CD8-positive, alpha-beta memory T cell (primary cell): ENCODE results near the gene PRKCZ. TPM values are rescaled to one million over a fixed set of nuclear protein-coding genes. Genes with fewer than 3 reads are reported as not detected.

Source experiments
- CTCF ChIA-PET: fragments of 350-600 bp; sonication (Branson Sonifier 250); formaldehyde crosslinking; loops from one replicate; lab custom pipeline; 2021; ENCODE audit warnings: antibody characterized with exemption; lab: Charles Lee
- POLR2A ChIA-PET: fragments of 350-600 bp; sonication (Branson Sonifier 250); formaldehyde crosslinking; loops from one replicate; lab custom pipeline; 2021; ENCODE audit warnings: antibody characterized with exemption; lab: Charles Lee
- DNase-seq, 5 donors: peaks; one replicate each; pipeline versions ENCODE4 v3.0.0 to v3.0.0-alpha.2; 2020 to 2022; ENCODE audit warnings: mixed read lengths in 1 of 5
- H3K27ac ChIP-seq: one replicate; pipeline ENCODE4 v1.7.0; 2013; ENCODE audit warnings: low read depth, mild to moderate bottlenecking, low read length, moderate library complexity
- H3K27me3 ChIP-seq: 2 replicates; pipeline ENCODE4 v1.7.0; 2013; ENCODE audit warnings: low read length, mild to moderate bottlenecking; ENCODE audit not compliant: insufficient read depth, poor library complexity, severe bottlenecking
- H3K36me3 ChIP-seq: 2 replicates; pipeline ENCODE4 v1.7.0; 2013; ENCODE audit warnings: mild to moderate bottlenecking, low read length, moderate library complexity; ENCODE audit not compliant: insufficient read depth
- H3K4me1 ChIP-seq: 2 replicates; pipeline ENCODE4 v1.7.0; 2013; ENCODE audit warnings: mild to moderate bottlenecking, low read length, moderate library complexity; ENCODE audit not compliant: insufficient read depth
- H3K4me3 ChIP-seq: 2 replicates; pipeline ENCODE4 v1.7.0; 2013; ENCODE audit warnings: mild to moderate bottlenecking, low read length
- H3K9me3 ChIP-seq: 2 replicates; pipeline ENCODE4 v1.7.0; 2013; ENCODE audit warnings: mild to moderate bottlenecking, low read length
- H3K27ac Mint-ChIP-seq, 8 donors: one replicate each; pipeline ENCODE4 v1.8.0; 2020 to 2021; ENCODE audit warnings: mixed read lengths in 8 of 8, mild to moderate bottlenecking in 6 of 8, inconsistent platforms in 3 of 8, moderate library complexity in 3 of 8
- H3K27me3 Mint-ChIP-seq, 2 donors: one replicate each; pipeline ENCODE4 v1.8.0; 2020 to 2021; ENCODE audit warnings: mixed read lengths in 2 of 2, mild to moderate bottlenecking in 1 of 2, moderate library complexity in 1 of 2
- H3K36me3 Mint-ChIP-seq, 3 donors: one replicate each; pipeline ENCODE4 v1.8.0; 2020 to 2021; ENCODE audit warnings: mixed read lengths in 3 of 3, inconsistent platforms in 1 of 3, mild to moderate bottlenecking in 1 of 3
- H3K4me1 Mint-ChIP-seq, 3 donors: one replicate each; pipeline ENCODE4 v1.8.0; 2020 to 2021; ENCODE audit warnings: mixed read lengths in 3 of 3, inconsistent platforms in 1 of 3, mild to moderate bottlenecking in 1 of 3
- H3K4me3 Mint-ChIP-seq, 7 donors: one replicate each; pipeline ENCODE4 v1.8.0; 2020 to 2021; ENCODE audit warnings: mixed read lengths in 7 of 7, mild to moderate bottlenecking in 6 of 7, moderate library complexity in 4 of 7, inconsistent platforms in 2 of 7
- H3K9me3 Mint-ChIP-seq, 5 donors: one replicate each; pipeline ENCODE4 v1.8.0; 2020 to 2022; ENCODE audit warnings: mixed read lengths in 5 of 5, mild to moderate bottlenecking in 3 of 5, moderate library complexity in 2 of 5, inconsistent platforms in 1 of 5
- polyA plus RNA-seq: library from polyadenylated mRNA; unstranded; fragments of 300-500 nt; fragmentation: Illumina TruSeq; gene quantifications from one replicate; pipeline ENCODE4 v1.2.3, GENCODE V29; 2021
- total RNA-seq, 2 experiments: library from RNA; stranded (reverse); gene quantifications; one replicate each; pipeline ENCODE4 v1.2.3, GENCODE V29; 2021

Gene PRKCZ
- total and polyA plus RNA-seq, 3 experiments from 2014 or later: 13.8 to 17.4 (median 15.4) TPM

DNA sequence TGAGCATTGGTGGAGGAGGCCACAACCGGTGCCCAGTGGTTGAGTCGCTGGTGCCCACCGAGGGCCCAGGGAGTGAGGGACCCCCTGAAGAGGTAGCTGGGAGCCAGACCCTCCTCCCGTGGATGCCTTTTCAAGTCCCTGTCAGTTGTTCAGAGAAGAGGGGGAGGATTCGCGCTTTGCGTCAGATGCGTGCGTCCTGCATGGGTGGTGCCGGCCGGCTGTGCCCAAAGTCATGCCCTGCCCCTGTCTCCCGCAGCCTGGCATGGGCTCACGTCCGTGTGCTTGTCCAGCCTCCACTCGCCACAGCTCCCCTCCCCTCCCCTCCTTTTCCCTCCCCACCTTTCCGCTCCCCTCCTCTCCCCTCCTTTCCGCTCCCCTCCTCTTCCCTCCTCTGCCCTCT lies 45.2 kb downstream of the PRKCZ start:
- Histone ChIP-seq H3K4me1 (no peaks in the 10 kb centered on the region), H3K36me3 (no peaks in the 10 kb centered on the region), H3K9me3 (no peaks in the 10 kb centered on the region), H3K4me3 (no peak overlapping the region), H3K27ac (no peak overlapping the region), H3K27me3 (no peaks in the 10 kb centered on the region)
- Mint-ChIP-seq H3K4me3 (no peak overlapping the region), H3K36me3 (peaks cover 9 to 19% (median 9%) of the 10 kb centered on the region in 3 donors), H3K27me3 (peaks cover 0 to 4% of the 10 kb centered on the region in 2 donors), H3K9me3 (peaks cover 0 to 6% (median 3%) of the 10 kb centered on the region in 5 donors), H3K4me1 (peaks cover 4 to 9% (median 5%) of the 10 kb centered on the region in 3 donors), H3K27ac (no peak overlapping the region)
- POLR2A ChIA-PET: no interaction called here
- DNase-seq: no peak
- CTCF ChIA-PET: no interaction called here

DNA sequence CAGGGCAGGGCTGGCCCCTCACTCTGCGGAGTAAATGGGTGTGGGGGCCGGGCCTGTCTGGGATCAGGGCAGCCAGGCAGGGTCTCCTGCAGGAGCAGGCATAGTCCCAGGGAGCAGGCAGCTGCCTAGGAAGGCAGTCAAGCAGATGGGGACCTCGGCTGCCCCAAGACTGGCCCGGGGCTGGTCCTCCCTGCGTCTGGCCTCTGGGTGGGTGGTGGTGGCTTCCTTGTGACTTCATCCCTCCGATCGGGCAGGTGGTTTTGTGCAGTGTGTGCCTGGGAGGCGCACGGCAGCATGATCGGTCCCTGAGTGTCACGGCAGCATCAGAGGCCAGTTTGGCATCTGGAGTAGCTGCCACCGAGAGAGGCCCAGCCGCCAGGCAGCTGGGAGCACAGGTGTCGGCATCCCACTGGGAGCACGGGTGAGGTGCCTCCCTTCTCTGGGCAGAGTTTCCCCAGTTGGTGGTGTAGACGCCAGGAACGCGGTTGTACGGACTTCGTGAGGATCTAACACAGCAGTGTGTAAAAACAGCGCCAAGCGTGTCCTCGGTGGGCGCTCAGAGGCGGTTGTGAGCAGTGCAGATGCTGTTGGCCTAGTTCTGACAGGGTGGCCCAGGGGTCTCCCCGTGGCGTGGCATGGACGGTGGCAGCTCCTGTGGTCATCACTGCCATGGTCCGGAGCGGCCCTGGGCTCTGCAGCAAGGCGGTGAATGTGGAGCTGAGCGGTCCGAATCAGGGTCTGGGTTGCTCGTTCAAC lies 45.9 kb downstream of the PRKCZ start:
- Mint-ChIP-seq H3K4me3 (no peak overlapping the region), H3K27ac (no peak overlapping the region), H3K36me3 (peaks cover 9 to 20% (median 11%) of the 10 kb centered on the region in 3 donors), H3K9me3 (peaks cover 0 to 6% (median 3%) of the 10 kb centered on the region in 5 donors), H3K4me1 (peaks cover 4 to 9% (median 5%) of the 10 kb centered on the region in 3 donors), H3K27me3 (peaks cover 0 to 4% of the 10 kb centered on the region in 2 donors)
- Histone ChIP-seq H3K36me3 (no peaks in the 10 kb centered on the region), H3K4me1 (no peaks in the 10 kb centered on the region), H3K4me3 (no peak overlapping the region), H3K27me3 (no peaks in the 10 kb centered on the region), H3K27ac (no peak overlapping the region), H3K9me3 (no peaks in the 10 kb centered on the region)
- CTCF ChIA-PET: no interaction called here
- no peak for DNase-seq
- POLR2A ChIA-PET: no interaction called here

DNA sequence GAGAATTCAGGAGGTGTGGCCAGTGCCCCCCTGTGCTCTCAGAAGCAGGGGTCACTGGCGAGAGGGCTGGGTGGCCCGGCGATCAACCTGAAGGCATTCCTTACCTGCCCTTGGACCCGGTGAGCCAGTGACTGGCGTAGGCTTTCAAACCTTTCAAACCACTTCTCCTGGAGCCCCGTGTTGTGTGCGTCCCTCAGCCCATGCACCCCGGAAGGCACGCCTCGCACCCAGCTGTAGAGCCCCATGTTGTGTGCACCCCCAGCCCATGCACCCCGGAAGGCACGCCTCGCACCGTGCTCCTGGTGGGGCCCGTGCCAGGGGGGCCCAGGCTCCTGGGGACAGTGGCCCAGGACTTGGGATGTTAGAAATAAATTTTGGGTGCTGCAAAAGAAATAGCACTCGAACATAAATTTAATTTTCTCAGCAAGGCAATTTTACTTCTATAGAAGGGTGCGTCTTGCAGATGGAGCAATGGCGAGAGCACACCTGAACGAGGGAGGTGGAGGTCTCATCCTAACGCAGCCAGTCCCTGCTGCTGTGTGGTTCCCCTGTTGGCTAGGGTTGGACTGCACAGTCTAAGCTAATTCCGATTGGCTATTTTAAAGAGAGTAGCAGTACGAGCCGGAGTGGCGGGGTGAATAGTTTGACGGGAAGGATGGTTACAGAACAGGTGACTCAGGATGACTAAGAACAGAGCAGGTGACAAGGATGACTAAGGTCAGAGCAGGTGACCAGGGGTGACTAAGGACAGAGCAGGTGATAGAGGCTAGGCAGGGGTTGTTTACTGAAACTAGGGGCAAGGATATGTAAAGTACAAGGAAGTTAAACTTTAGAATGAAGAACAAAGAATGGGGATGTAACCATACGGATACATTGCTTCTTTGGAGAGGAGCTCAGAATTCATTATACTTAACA lies 47.4 kb downstream of the PRKCZ start:
- H3K27me3 ChIP-seq: no peaks in the 10 kb centered on the region
- no peak overlapping the region for H3K27ac Mint-ChIP-seq
- H3K4me1 ChIP-seq: no peaks in the 10 kb centered on the region
- ChIA-PET CTCF (no interaction called here), POLR2A (no interaction called here)
- H3K9me3 Mint-ChIP-seq: peaks cover 0 to 6% (median 3%) of the 10 kb centered on the region in 5 donors
- H3K9me3 ChIP-seq: no peaks in the 10 kb centered on the region
- H3K4me1 Mint-ChIP-seq: peaks cover 0 to 10% (median 0%) of the 10 kb centered on the region in 3 donors
- H3K36me3 Mint-ChIP-seq: peaks cover 9 to 26% (median 11%) of the 10 kb centered on the region in 3 donors
- H3K27ac ChIP-seq: no peak overlapping the region
- no peak for DNase-seq
- no peak overlapping the region for H3K4me3 ChIP-seq
- no peaks in the 10 kb centered on the region for H3K36me3 ChIP-seq
- peaks cover 0 to 4% of the 10 kb centered on the region in 2 donors for H3K27me3 Mint-ChIP-seq
- H3K4me3 Mint-ChIP-seq: no peak overlapping the region

DNA sequence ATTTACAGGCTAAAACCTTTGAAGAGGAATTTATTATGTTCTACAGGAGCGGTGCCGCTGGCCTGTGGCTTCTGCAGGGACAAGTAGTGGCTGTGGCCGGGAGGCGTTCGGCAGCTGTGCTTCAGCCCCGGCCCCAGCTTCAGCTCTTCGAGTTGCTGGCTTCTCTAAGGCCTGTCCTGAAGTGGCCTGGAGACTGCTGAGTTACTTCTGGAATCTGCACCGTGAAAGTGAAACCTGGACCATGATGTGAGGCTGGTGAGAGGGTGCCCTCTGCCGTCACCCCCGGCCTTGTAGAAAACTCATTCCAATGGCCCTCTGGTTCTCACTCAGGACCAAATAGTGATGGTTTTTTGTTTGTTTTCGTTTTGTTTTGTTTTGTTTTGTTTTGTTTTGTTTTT lies 48.1 kb downstream of the PRKCZ start:
- Mint-ChIP-seq H3K9me3 (peaks cover 0 to 6% (median 3%) of the 10 kb centered on the region in 5 donors), H3K27ac (no peak overlapping the region), H3K4me3 (no peak overlapping the region), H3K27me3 (peaks cover 0 to 3% of the 10 kb centered on the region in 2 donors), H3K36me3 (peaks cover 9 to 27% (median 11%) of the 10 kb centered on the region in 3 donors), H3K4me1 (peaks cover 0 to 10% (median 0%) of the 10 kb centered on the region in 3 donors)
- Histone ChIP-seq H3K36me3 (no peaks in the 10 kb centered on the region), H3K4me1 (no peaks in the 10 kb centered on the region), H3K27ac (no peak overlapping the region), H3K4me3 (no peak overlapping the region), H3K9me3 (no peaks in the 10 kb centered on the region), H3K27me3 (no peaks in the 10 kb centered on the region)
- ChIA-PET POLR2A (no interaction called here), CTCF (no interaction called here)
- DNase-seq: no peak

DNA sequence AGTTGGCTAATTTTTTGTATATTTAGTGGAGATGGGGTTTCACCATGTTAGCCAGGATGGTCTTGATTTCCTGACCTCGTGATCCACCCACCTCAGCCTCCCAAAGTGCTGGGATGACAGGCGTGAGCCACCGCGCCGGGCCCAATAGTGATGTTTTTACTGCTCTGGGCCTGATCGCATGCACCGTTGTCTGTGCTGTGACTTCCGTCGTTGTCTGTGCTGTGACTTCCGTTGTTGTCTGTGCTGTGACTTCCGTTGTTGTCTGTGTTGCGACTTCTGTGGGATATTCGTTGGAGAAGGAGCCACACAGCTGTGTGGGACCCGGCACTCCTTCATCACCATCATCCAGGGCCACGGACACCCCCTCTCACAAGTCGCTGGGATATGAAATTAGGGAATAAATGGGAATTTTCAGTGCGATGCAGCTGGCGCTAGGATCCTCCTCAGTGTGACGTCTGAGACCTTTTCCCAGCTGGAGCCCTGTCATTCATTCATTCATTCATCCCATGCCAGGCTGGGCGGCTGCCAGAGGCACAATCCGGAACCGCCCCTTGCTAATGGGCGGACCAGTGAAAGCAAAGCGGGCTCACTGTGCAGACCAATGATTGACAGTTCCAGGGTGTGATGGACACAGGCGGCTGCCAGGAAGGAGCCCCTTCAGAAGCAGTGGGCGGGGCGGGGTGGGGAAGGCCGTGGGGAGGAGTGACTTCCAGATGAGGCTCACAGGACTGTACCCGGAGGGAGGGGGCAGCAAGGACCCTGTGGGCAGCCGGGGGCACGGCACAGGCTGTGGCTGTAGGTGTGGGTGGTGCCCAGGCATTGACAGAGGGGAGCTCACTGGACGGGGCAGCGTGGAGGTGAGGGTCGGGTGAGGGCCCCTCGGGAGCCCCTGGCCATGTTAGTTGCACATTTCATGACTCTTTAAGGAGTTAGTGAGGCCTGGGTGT lies 48.9 kb downstream of the PRKCZ start:
- H3K4me3 ChIP-seq: no peak overlapping the region
- no peaks in the 10 kb centered on the region for H3K27me3 ChIP-seq
- H3K9me3 Mint-ChIP-seq: peaks cover 0 to 6% (median 3%) of the 10 kb centered on the region in 5 donors
- no peak for DNase-seq
- CTCF ChIA-PET: no interaction called here
- peaks cover 0 to 3% of the 10 kb centered on the region in 2 donors for H3K27me3 Mint-ChIP-seq
- H3K4me3 Mint-ChIP-seq: no peak overlapping the region
- H3K36me3 Mint-ChIP-seq: peaks cover 9 to 30% (median 12%) of the 10 kb centered on the region in 3 donors
- peaks cover 0 to 10% (median 0%) of the 10 kb centered on the region in 3 donors for H3K4me1 Mint-ChIP-seq
- H3K27ac ChIP-seq: no peak overlapping the region
- no peaks in the 10 kb centered on the region for H3K4me1 ChIP-seq
- POLR2A ChIA-PET: no interaction called here
- peak overlapping the region in 1 of 8 donors; percentile 41 for H3K27ac Mint-ChIP-seq
- H3K36me3 ChIP-seq: no peaks in the 10 kb centered on the region
- H3K9me3 ChIP-seq: no peaks in the 10 kb centered on the region

DNA sequence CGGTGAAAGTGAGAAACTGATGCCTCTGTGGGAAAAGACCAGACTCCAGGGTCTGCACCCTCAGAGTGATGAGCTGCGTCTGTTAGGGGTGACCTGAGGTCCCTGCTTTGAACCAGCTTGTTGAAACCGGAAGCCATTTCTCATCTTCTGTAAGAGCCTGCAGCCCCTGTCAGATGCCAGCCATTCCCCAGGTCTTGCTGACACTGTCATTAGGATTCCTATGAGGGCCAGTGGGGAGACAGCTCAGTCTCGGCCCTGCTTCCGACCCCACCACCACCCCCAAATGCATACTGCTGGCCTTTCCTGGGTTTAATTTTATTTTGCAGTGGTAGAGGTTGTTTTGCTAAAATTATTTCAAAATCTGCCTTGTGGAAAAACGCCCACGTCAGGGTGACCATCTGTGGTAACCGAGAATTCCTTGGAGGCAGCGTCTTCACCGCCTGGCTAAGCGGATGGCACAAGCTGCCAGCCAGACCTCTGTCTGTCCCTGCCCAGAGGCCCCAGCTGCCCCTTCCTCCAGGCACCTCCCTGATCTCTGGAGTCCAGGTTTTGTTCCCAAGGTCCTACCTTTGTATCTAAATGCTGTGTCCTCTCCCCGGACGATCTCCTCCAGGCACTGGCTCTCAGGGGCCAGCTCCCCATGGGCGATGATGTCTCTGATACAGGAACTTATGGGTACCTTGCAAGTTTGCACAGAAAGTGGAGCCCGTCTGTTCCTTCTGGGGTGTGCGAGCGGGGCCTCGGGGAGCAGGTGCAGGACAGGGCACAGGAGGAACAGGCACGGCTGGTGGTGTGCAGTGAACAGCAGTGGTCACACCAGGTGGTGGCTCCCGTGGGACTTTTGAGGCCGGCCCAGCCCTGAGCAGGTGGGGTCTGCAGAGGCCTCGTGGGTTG lies 49.9 kb downstream of the PRKCZ start:
- DNase-seq: no peak
- POLR2A ChIA-PET: no interaction called here
- Histone ChIP-seq H3K4me1 (no peaks in the 10 kb centered on the region), H3K9me3 (no peaks in the 10 kb centered on the region), H3K27ac (no peak overlapping the region), H3K27me3 (no peaks in the 10 kb centered on the region), H3K36me3 (no peaks in the 10 kb centered on the region), H3K4me3 (no peak overlapping the region)
- no peak overlapping the region for H3K4me3 Mint-ChIP-seq
- peaks cover 9 to 30% (median 12%) of the 10 kb centered on the region in 3 donors for H3K36me3 Mint-ChIP-seq
- H3K9me3 Mint-ChIP-seq: peaks cover 0 to 6% (median 3%) of the 10 kb centered on the region in 5 donors
- H3K4me1 Mint-ChIP-seq: peaks cover 0 to 10% (median 0%) of the 10 kb centered on the region in 3 donors
- H3K27me3 Mint-ChIP-seq: peaks cover 0 to 3% of the 10 kb centered on the region in 2 donors
- no peak overlapping the region for H3K27ac Mint-ChIP-seq
- CTCF ChIA-PET: no interaction called here

DNA sequence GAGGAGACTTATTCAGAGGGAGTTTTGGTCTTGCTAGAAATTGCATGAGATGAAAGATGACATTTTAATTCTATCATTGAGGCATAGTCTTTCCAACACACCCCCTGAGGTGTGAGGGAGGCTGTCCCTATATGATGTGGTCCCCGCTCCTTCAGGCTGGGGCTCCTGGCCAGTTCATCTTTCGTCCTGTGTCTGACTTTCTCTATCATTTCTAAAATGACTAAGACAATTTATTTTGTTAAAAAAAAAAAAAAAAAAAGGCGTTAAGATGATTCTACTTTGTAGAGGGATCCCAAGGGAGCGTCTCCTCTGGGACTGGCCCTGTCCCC lies 50.5 kb downstream of the PRKCZ start:
- no peak overlapping the region for H3K4me3 Mint-ChIP-seq
- no peaks in the 10 kb centered on the region for H3K36me3 ChIP-seq
- H3K27ac ChIP-seq: no peak overlapping the region
- peaks cover 0 to 10% (median 0%) of the 10 kb centered on the region in 3 donors for H3K4me1 Mint-ChIP-seq
- H3K27me3 Mint-ChIP-seq: peaks cover 0 to 3% of the 10 kb centered on the region in 2 donors
- H3K9me3 ChIP-seq: no peaks in the 10 kb centered on the region
- DNase-seq: no peak
- H3K27me3 ChIP-seq: no peaks in the 10 kb centered on the region
- ChIA-PET POLR2A (no interaction called here), CTCF (no interaction called here)
- H3K36me3 Mint-ChIP-seq: peaks cover 9 to 32% (median 12%) of the 10 kb centered on the region in 3 donors
- no peak overlapping the region for H3K4me3 ChIP-seq
- H3K27ac Mint-ChIP-seq: peak overlapping the region in 1 of 8 donors; percentile 70
- H3K4me1 ChIP-seq: no peaks in the 10 kb centered on the region
- H3K9me3 Mint-ChIP-seq: peaks cover 0 to 6% (median 3%) of the 10 kb centered on the region in 5 donors
